K562 (cell line): ENCODE data around the gene SLC19A1. TPM values are rescaled to one million over a fixed set of nuclear protein-coding genes. Genes with fewer than 3 reads are reported as not detected.

Source experiments
- ARNT ChIP-seq, 2 experiments: fragments of 450-650 bp; IDR thresholded peaks; 2 replicates each; pipeline ENCODE4 v1.6.1; 2016; ENCODE audit warnings: mild to moderate bottlenecking in 1 of 2
- EP400 ChIP-seq: fragments of 450-650 bp; IDR thresholded peaks from 2 replicates; pipeline ENCODE4 v1.6.1; 2017; ENCODE audit warnings: antibody characterized with exemption, mild to moderate bottlenecking, moderate library complexity
- ETV6 ChIP-seq, 3 experiments: fragments of 150-350 bp in 1 of 3; sonication (generic) in 1 of 3; formaldehyde crosslinking in 1 of 3; IDR thresholded peaks; 2 replicates each; pipeline versions ENCODE4 v1.6.1 to v1.8.0; 2014 to 2022; ENCODE audit warnings: borderline replicate concordance in 2 of 3, low read depth in 2 of 3, antibody characterized with exemption in 1 of 3, low read length in 1 of 3, mild to moderate bottlenecking in 1 of 3, missing genetic modification reagents in 1 of 3
- GATAD2A ChIP-seq: fragments of 450-650 bp; IDR thresholded peaks from 2 replicates; pipeline ENCODE4 v1.6.1; 2017
- HOXB6 ChIP-seq: fragments of 250-450 bp; sonication (Bioruptor Pico); IDR thresholded peaks from 2 replicates; pipeline ENCODE4 v1.5.1; 2022; ENCODE audit warnings: mild to moderate bottlenecking, borderline replicate concordance
- IFI16 ChIP-seq: fragments of 250-450 bp; sonication (Bioruptor Pico); IDR thresholded peaks from 2 replicates; pipeline ENCODE4 v2.1.2; 2022; ENCODE audit warnings: mild to moderate bottlenecking, inconsistent platforms
- MAZ ChIP-seq, 2 experiments: fragments of 450-650 bp in 1 of 2; sonication (generic) in 1 of 2; formaldehyde crosslinking; IDR thresholded peaks in 1 of 2; conservative IDR thresholded peaks in 1 of 2; 2 replicates each; pipeline versions ENCODE4 v1.4.0 to v1.5.0; 2020; ENCODE audit warnings: mild to moderate bottlenecking in 1 of 2, missing genetic modification reagents in 1 of 2
- NR2C1 ChIP-seq, 2 experiments: fragments of 450-650 bp; IDR thresholded peaks; 2 replicates each; pipeline ENCODE4 v1.6.1; 2017; ENCODE audit warnings: mild to moderate bottlenecking in 2 of 2, antibody characterized with exemption in 1 of 2, inconsistent platforms in 1 of 2, missing compliant biosample characterization in 1 of 2, missing genetic modification characterization in 1 of 2
- POLR2AphosphoS2 ChIP-seq: IDR thresholded peaks from 2 replicates; pipeline ENCODE4 v1.6.1; 2012; ENCODE audit warnings: low read length, improper control_type of control experiment
- PRDM10 ChIP-seq: fragments of 450-650 bp; IDR thresholded peaks from 2 replicates; pipeline ENCODE4 v1.6.1; 2018; ENCODE audit not compliant: partially characterized antibody
- PTTG1 ChIP-seq: fragments of 450-650 bp; IDR thresholded peaks from 2 replicates; pipeline ENCODE4 v1.6.1; 2016; ENCODE audit warnings: low read depth, mild to moderate bottlenecking, missing genetic modification characterization, missing compliant biosample characterization
- RBM34 ChIP-seq: fragments of 200-400 bp; formaldehyde crosslinking; IDR thresholded peaks from 2 replicates; pipeline ENCODE4 v1.6.1; 2018; ENCODE audit warnings: low read length, borderline replicate concordance; ENCODE audit not compliant: insufficient read depth
- SMAD1 ChIP-seq: fragments of 150-350 bp; IDR thresholded peaks from 2 replicates; pipeline ENCODE4 v1.6.1; 2014; ENCODE audit warnings: low read length, low read depth; ENCODE audit not compliant: partially characterized antibody
- TAF7 ChIP-seq: fragments of 450-650 bp; IDR thresholded peaks from 2 replicates; pipeline ENCODE4 v1.6.1; 2016; ENCODE audit warnings: missing genetic modification characterization, missing compliant biosample characterization
- ZNF316 ChIP-seq: fragments of 450-650 bp; IDR thresholded peaks from 2 replicates; pipeline ENCODE4 v1.6.1; 2016
- polyA plus RNA-seq, 8 experiments: library from polyadenylated mRNA; depleted of rRNA in 4 of 8; stranded (reverse) in 5 of 8; unstranded in 3 of 8; fragments of >200 nt; fragmentation: Nextera tagmentation in 2 of 8; fragmentation: Illumina TruSeq in 1 of 8; extraction: Ambion mirVana in 2 of 8; extraction: Trizol in 1 of 8; gene quantifications; 2 replicates each; pipeline versions ENCODE4 v1.2.1 to v1.2.3, GENCODE V29; 2011 to 2014; ENCODE audit warnings: inconsistent platforms in 1 of 8, missing spikeins in 1 of 8
- total RNA-seq, 7 experiments: library from RNA; depleted of rRNA in 6 of 7; stranded (reverse); fragments of >200 nt in 6 of 7; fragmentation: Illumina TruSeq in 2 of 7; extraction: Trizol in 2 of 7; gene quantifications; 2 replicates each; pipeline versions ENCODE4 v1.2.1 to v1.2.3, GENCODE V29; 2011 to 2021; ENCODE audit warnings: low replicate concordance in 1 of 7
- TF ChIP-seq, protein P1 (sequence below): fragments of 450-650 bp; IDR thresholded peaks from 2 replicates; pipeline ENCODE4 v1.6.1; 2016; ENCODE audit warnings: antibody characterized with exemption

Gene SLC19A1
- total and polyA plus RNA-seq, 9 of the 15 experiments (the other 6 are each of a cell fraction or from before 2014, with no cell fraction given) = 0.65 to 88.7 (median 12.0) TPM

DNA sequence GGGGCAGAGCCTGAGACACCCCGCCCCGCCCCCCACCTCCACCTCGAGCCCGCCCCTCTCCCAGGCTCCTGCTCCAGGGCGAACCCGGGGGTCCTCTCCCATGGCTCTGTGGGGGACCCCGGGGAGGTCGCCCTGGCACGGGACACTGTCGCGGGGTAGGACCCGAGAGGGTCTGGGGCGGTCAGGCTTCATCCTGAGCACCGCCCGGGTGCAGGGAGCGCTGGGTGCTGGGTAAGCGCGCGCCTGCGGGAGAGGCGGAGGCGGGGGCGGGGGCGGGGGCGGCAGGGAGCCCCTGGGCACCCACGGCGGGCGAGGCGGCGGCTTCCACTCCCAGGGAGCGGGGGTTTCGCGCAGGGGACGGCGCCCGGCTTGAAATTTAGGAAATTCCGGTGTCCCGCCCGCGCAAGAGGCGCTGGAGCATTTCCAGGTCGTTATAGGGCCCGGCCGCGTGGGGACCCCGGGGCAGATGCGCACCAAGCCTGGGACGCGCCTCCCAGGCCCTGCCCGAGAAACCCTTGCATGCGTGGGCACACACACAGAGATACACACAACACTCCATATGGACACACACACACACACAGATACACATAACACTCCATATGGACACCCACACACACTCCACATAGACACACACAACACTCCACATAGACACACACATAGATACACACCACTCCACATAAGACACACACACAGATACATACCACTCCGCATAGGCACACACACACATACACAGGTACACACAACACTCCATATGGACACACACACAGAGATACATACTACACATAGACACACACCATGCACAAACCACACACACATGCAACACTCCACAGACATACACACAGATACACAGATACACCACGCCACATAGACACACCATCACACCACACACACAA is 48.7 kb upstream of the SLC19A1 start (continued):
- TF ChIP-seq PRDM10 (peak; percentile 52), ETV6 (IDR thresholded peaks at IDR 0.05; ENCODE audit: borderline replicate concordance in 1 of 2, low read depth in 2 of 2, low read length in 1 of 2) (no peak), ETV6 (CRISPR knock-in tag; IDR thresholded peaks at IDR 0.05; ENCODE audit: borderline replicate concordance) (no peak), RBM34 (no peak), ZNF316 (peak; percentile 18; the same call in 1 of the 2 replicates), GATAD2A (peak; percentile 84), NR2C1 (IDR thresholded peaks at IDR 0.05) (peak; percentile 39; the same call in 1 of the 2 replicates), NR2C1 (tag; IDR thresholded peaks at IDR 0.05) (no peak), PTTG1 (tag) (no peak), MAZ (CRISPR knock-in tag; conservative IDR thresholded peaks at IDR 0.05 in 1 of 2, IDR thresholded peaks at IDR 0.05 in 1 of 2) (peak; percentile 38 to 50; a peak in 2 of 4 replicates), SMAD1 (no peak), EP400 (peak; percentile 62; the same call in 1 of the 2 replicates), POLR2AphosphoS2 (no peak), HOXB6 (CRISPR knock-in tag) (no peak), TAF7 (tag) (no peak), IFI16 (CRISPR knock-in tag) (no peak), ARNT (IDR thresholded peaks at IDR 0.05) (peak; percentile 40 to 86; a peak in 3 of 4 replicates)
- TF ChIP-seq, protein P1, sequence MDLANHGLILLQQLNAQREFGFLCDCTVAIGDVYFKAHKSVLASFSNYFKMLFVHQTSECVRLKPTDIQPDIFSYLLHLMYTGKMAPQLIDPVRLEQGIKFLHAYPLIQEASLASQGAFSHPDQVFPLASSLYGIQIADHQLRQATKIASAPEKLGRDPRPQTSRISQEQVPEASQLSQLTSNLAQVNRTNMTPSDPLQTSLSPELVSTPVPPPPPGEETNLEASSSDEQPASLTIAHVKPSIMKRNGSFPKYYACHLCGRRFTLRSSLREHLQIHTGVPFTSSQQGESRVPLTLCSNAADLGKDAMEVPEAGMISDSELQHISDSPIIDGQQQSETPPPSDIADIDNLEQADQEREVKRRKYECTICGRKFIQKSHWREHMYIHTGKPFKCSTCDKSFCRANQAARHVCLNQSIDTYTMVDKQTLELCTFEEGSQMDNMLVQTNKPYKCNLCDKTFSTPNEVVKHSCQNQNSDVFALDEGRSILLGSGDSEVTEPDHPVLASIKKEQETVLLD = peak; percentile 85
